Fibroblast of lung (primary cell): ENCODE measurements around the gene SEMA6A. TPM values are rescaled to one million over a fixed set of nuclear protein-coding genes. Genes with fewer than 3 reads are reported as not detected.

Source experiments
- DNase-seq, 2 donors: peaks; one replicate each; pipeline versions ENCODE4 v3.0.0 to v3.0.0-alpha.2; 2010; ENCODE audit warnings: low read depth in 2 of 2
- H2AFZ ChIP-seq: 2 replicates; pipeline ENCODE4 v1.5.1; 2012; ENCODE audit warnings: low read length, control low read depth, inconsistent platforms
- H3K27ac ChIP-seq: 2 replicates; pipeline ENCODE4 v1.5.1; 2011; ENCODE audit warnings: low read length, control low read depth; ENCODE audit not compliant: insufficient read depth
- H3K27me3 ChIP-seq: 2 replicates; pipeline ENCODE4 v1.5.1; 2011; ENCODE audit warnings: mild to moderate bottlenecking, low read length; ENCODE audit not compliant: control insufficient read depth, insufficient read depth
- H3K36me3 ChIP-seq: 2 replicates; pipeline ENCODE4 v1.5.1; 2011; ENCODE audit warnings: low read length; ENCODE audit not compliant: control insufficient read depth, insufficient read depth
- H3K4me1 ChIP-seq: 2 replicates; pipeline ENCODE4 v1.5.1; 2011; ENCODE audit warnings: low read length; ENCODE audit not compliant: control insufficient read depth, insufficient read depth; ENCODE audit errors: extremely low read depth
- H3K4me2 ChIP-seq: 2 replicates; pipeline ENCODE4 v1.5.1; 2011; ENCODE audit warnings: low read length, control low read depth; ENCODE audit not compliant: insufficient read depth; ENCODE audit errors: extremely low read depth
- H3K4me3 ChIP-seq, 4 experiments: fragments of 200-600 bp in 1 of 4; sonication (generic) in 1 of 4; replicated peaks in 1 of 4; 2 replicates each; pipeline ENCODE4 v1.5.1; 2011 to 2016; ENCODE audit warnings: low read length in 4 of 4, low read depth in 3 of 4, mild to moderate bottlenecking in 3 of 4, control low read depth in 2 of 4, inconsistent platforms in 1 of 4, mixed read lengths in 1 of 4; ENCODE audit not compliant: insufficient read depth in 1 of 4; ENCODE audit errors: control extremely low read depth in 1 of 4
- H3K79me2 ChIP-seq: 2 replicates; pipeline ENCODE4 v1.5.1; 2012; ENCODE audit warnings: mild to moderate bottlenecking, low read length, inconsistent platforms; ENCODE audit not compliant: control insufficient read depth, insufficient read depth
- H3K9ac ChIP-seq: 2 replicates; pipeline ENCODE4 v1.5.1; 2011; ENCODE audit warnings: mild to moderate bottlenecking, low read length, control low read depth; ENCODE audit not compliant: insufficient read depth
- H3K9me3 ChIP-seq: 2 replicates; pipeline ENCODE4 v1.5.1; 2012; ENCODE audit warnings: low read depth, low read length; ENCODE audit not compliant: control insufficient read depth, insufficient read depth
- H4K20me1 ChIP-seq: 2 replicates; pipeline ENCODE4 v1.5.1; 2011; ENCODE audit warnings: low read length; ENCODE audit not compliant: control insufficient read depth, insufficient read depth; ENCODE audit errors: extremely low read depth
- EZH2 ChIP-seq: IDR thresholded peaks from 2 replicates; pipeline ENCODE4 v1.5.1; 2012; ENCODE audit warnings: low read length, control low read depth, mild to moderate bottlenecking; ENCODE audit errors: missing control alignments
- polyA plus RNA-seq, 2 donors: library from polyadenylated mRNA; depleted of rRNA in 1 of 2; stranded (reverse) in 1 of 2; unstranded in 1 of 2; fragments of >200 nt; gene quantifications; 2 replicates each; pipeline ENCODE4 v1.2.1, GENCODE V29; 2011 to 2012; ENCODE audit warnings: missing spikeins in 1 of 2
- total RNA-seq: library from RNA; depleted of rRNA; stranded (reverse); fragments of >200 nt; gene quantifications from 2 replicates; pipeline ENCODE4 v1.2.1, GENCODE V29; 2014
- TF ChIP-seq, protein P1 (sequence below), 2 donors: IDR thresholded peaks in 1 of 2; conservative IDR thresholded peaks in 1 of 2; 1 replicate in 1 of 2; 2 replicates in 1 of 2; pipeline ENCODE4 v1.5.1; 2011 to 2012; ENCODE audit warnings: low read length in 2 of 2, control low read depth in 1 of 2, inconsistent platforms in 1 of 2, low read depth in 1 of 2, mild to moderate bottlenecking in 1 of 2

The SEMA6A gene
- total and polyA plus RNA-seq, 2 donors (not counting 1 experiment from before 2014, with no cell fraction given), result 0.17 to 0.22 TPM

DNA sequence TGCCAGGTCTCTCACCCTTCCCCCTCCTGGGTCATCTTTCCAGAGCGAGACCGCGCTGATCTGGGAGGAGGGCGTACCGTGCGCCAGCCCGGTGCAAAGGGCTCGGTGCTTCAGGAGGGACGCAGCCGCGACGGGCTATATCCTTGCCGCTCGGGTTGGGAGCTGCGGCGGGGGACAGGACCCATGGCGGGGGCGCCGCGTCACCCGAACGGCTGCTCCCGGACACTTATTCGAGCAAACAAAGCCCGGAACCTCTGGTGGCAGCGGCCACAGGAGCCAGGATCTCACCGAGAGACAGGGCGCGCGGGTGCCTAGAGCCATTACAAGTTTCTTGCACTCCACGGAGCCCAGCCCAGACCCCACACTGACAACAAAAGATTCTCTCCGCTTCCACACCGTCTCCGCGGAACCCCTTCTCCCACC lies 1.3 kb downstream of the SEMA6A start:
- Histone ChIP-seq H3K79me2 (no peaks in the 10 kb centered on the region), H2AFZ (no peak overlapping the region), H3K9ac (no peak overlapping the region), H3K4me1 (peaks cover 2% of the 10 kb centered on the region), H4K20me1 (no peaks in the 10 kb centered on the region), H3K36me3 (no peaks in the 10 kb centered on the region), H3K4me2 (peak overlapping the region; percentile 48), H3K27me3 (peaks cover 33% of the 10 kb centered on the region), H3K27ac (no peak overlapping the region), H3K4me3 (peak overlapping the region in 3 of 4 experiments; percentile 22 to 68 (median 39)), H3K9me3 (no peaks in the 10 kb centered on the region)
- TF ChIP-seq EZH2, result peak; percentile 92
- TF ChIP-seq, protein P1, sequence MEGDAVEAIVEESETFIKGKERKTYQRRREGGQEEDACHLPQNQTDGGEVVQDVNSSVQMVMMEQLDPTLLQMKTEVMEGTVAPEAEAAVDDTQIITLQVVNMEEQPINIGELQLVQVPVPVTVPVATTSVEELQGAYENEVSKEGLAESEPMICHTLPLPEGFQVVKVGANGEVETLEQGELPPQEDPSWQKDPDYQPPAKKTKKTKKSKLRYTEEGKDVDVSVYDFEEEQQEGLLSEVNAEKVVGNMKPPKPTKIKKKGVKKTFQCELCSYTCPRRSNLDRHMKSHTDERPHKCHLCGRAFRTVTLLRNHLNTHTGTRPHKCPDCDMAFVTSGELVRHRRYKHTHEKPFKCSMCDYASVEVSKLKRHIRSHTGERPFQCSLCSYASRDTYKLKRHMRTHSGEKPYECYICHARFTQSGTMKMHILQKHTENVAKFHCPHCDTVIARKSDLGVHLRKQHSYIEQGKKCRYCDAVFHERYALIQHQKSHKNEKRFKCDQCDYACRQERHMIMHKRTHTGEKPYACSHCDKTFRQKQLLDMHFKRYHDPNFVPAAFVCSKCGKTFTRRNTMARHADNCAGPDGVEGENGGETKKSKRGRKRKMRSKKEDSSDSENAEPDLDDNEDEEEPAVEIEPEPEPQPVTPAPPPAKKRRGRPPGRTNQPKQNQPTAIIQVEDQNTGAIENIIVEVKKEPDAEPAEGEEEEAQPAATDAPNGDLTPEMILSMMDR (conservative IDR thresholded peaks at IDR 0.05 in 1 of 2, IDR thresholded peaks at IDR 0.05 in 1 of 2; ENCODE audit: low read depth in 1 of 2, low read length in 2 of 2), result no peak
- DNase-seq, result peak; percentile 3 to 10

DNA sequence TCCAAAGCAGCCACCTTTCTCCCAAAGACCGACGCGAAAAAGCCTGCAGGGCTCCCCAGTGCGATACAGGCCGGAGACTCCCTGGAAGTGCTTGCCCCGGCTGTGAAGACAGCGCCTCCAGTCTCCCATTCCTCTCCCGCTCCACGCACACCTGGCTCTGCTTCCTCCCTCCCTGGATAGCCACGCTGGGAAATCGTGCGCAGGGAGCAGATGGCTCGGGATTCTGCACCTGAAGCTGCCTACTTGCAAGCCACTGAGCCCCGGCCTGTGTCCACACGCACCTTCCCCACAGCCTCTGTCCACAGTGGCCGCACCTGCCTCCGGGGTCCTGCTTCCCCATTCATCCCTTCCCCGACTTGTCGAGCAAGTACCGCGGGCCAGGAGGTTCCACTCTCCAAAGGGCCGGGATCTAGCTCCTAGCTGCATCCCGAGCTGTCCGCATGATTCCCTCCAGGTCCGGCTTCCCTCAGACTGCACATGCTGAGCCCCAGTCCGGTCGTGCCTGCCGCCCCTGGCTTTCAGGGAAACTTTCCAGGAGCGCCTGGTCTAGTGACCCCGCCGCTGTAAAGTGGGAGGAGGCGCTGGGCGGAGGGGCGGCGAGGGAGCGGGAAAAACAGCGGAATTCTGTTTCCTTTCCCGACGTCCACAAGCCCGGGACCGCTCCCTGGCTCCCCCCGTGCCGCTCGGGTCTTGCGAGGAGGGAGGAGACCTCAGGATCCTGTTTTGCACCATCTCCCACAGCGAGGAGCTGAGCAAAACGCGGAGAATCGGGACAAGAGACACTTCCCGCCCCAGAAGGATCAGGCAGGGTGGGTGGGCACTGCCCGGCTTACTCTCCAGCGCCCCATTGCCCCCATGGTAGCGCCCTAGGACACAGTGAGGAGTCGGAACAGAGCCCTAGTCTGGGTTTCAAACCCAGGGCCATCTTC lies 2.0 kb downstream of the SEMA6A start:
- TF ChIP-seq, protein P1 (conservative IDR thresholded peaks at IDR 0.05 in 1 of 2, IDR thresholded peaks at IDR 0.05 in 1 of 2; ENCODE audit: low read depth in 1 of 2, low read length in 2 of 2), result no peak
- TF ChIP-seq EZH2, result no peak
- no peak overlapping the region for H2AFZ ChIP-seq
- H3K9ac ChIP-seq, result no peak overlapping the region
- H3K4me3 ChIP-seq, result peak overlapping the region in 2 of 4 experiments; percentile 39 to 68
- no peaks in the 10 kb centered on the region for H3K79me2 ChIP-seq
- peaks cover 33% of the 10 kb centered on the region for H3K27me3 ChIP-seq
- H4K20me1 ChIP-seq, result no peaks in the 10 kb centered on the region
- H3K4me1 ChIP-seq, result peaks cover 2% of the 10 kb centered on the region
- H3K9me3 ChIP-seq, result no peaks in the 10 kb centered on the region
- H3K4me2 ChIP-seq, result peak overlapping the region; percentile 48
- H3K36me3 ChIP-seq, result no peaks in the 10 kb centered on the region
- no peak overlapping the region for H3K27ac ChIP-seq
- DNase-seq, result peak; percentile 6 to 14

DNA sequence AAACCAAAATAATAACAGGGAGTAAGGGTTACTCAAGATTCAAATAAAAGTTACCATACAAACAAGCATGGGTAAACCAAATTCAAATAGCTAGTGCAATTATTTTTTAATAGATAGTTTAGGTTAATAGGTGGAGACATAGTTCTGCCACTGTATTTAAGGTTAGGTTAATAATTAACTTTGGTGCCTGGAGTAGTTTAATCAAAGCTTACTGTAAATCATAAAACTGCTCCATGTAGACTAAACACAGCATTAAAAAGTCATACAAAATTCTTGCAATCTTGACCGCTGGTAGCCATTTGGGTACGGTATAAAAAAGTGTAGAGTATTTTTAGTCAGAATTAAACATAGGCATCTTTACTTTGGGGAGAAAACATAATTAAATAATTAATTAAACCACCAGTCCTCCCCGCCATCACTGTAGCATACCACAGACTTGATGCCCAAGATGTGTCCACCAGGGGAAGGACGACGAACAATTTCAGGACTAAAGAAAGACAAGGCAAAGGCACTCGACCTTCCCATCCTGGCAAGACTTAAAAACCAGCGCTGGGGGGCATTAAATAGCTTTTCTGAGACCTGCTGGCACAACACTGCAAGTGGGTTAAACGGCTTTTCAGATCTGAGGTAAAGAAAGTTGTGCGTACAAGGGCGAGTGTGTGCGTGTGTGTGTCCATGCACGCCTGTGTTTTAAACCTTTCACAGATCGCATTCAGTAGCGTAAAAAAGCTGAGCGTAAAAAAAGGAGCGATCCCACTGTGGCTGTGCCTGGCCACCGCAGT lies 2.9 kb downstream of the SEMA6A start:
- Histone ChIP-seq H3K4me3 (no peak overlapping the region), H3K9me3 (no peaks in the 10 kb centered on the region), H3K9ac (no peak overlapping the region), H4K20me1 (no peaks in the 10 kb centered on the region), H3K27ac (no peak overlapping the region), H3K27me3 (peaks cover 31% of the 10 kb centered on the region), H3K36me3 (no peaks in the 10 kb centered on the region), H3K4me2 (no peak overlapping the region), H3K79me2 (no peaks in the 10 kb centered on the region), H3K4me1 (peaks cover 2% of the 10 kb centered on the region), H2AFZ (no peak overlapping the region)
- no peak for DNase-seq
- TF ChIP-seq EZH2, result no peak
- TF ChIP-seq, protein P1 (conservative IDR thresholded peaks at IDR 0.05 in 1 of 2, IDR thresholded peaks at IDR 0.05 in 1 of 2; ENCODE audit: low read depth in 1 of 2, low read length in 2 of 2), result no peak
